WTC11 (cell line): ENCODE data around the gene SRC.

Experiments
- ATF1 ChIP-seq: sonication (generic); formaldehyde crosslinking; IDR thresholded peaks from 2 replicates; pipeline ENCODE4 v1.8.1; 2023; ENCODE audit warnings: mild to moderate bottlenecking, moderate library complexity, missing genetic modification reagents
- GABPB1 ChIP-seq: sonication (generic); formaldehyde crosslinking; IDR thresholded peaks from 2 replicates; pipeline ENCODE4 v1.8.1; 2023; ENCODE audit warnings: mild to moderate bottlenecking, missing genetic modification reagents
- JUN ChIP-seq: sonication (generic); formaldehyde crosslinking; IDR thresholded peaks from 2 replicates; pipeline ENCODE4 v1.8.0; 2023; ENCODE audit warnings: mild to moderate bottlenecking, missing genetic modification reagents
- NR1H2 ChIP-seq: sonication (generic); formaldehyde crosslinking; IDR thresholded peaks from 2 replicates; pipeline ENCODE4 v1.9.0; 2021; ENCODE audit warnings: mild to moderate bottlenecking, moderate library complexity, missing genetic modification reagents
- TCF7 ChIP-seq: sonication (generic); formaldehyde crosslinking; IDR thresholded peaks from 2 replicates; pipeline ENCODE4 v1.8.0; 2022; ENCODE audit warnings: mild to moderate bottlenecking, low read depth, missing genetic modification reagents, moderate library complexity
- USF1 ChIP-seq: sonication (generic); formaldehyde crosslinking; IDR thresholded peaks from 2 replicates; pipeline ENCODE4 v1.8.0; 2022; ENCODE audit warnings: mild to moderate bottlenecking, missing genetic modification reagents
- TF ChIP-seq, protein P1 (sequence below): fragments of 200-600 bp; IDR thresholded peaks from 2 replicates; pipeline ENCODE4 v1.8.0; 2022; ENCODE audit warnings: antibody characterized with exemption

DNA sequence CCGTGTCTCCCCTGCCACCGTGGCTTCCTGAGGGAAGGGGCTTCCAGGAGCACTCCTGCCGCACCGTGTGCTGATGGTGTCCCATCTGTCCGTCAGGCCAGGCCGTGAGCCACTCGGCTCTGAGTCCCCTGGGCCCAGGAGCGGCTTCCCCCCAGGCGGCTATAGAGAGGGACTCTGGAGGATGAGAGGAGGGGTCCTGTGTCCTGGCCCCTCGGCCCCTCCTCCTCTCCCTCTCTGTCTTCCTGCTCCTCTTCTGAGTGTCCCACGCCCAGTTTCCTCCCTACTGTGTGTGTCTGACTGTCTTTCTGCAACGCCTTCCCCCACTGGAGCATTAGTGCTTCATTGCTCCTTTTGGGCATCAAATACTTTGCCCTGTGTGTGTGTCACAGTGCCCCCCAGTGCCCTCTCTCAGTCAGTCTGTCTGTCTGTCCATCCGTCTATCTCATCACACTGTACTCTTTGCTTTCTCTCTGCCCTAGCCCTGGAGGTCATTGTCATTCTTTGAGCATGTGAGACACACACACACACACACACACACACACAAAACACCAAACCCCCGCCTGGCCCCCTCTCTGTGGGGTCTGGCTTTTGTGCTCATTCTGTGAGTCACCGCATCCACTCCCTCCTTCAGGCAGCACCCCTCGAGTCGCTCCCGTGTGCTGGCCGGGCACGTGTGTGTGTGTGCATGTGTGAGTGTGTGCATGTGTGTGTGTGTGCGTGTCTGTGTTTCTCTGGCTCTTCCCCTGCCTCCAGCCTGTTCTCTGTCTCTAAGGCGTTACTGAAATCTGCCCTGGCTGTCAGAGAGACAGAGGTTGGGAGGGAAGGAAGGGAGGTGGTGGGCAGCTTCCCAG, 71.9 kb downstream of the SRC start:
- TF ChIP-seq NR1H2 (CRISPR knock-in tag) (no peak), GABPB1 (CRISPR knock-in tag) (no peak), USF1 (CRISPR knock-in tag) (no peak), ATF1 (CRISPR knock-in tag) (no peak), TCF7 (no peak), JUN (CRISPR knock-in tag) (no peak)
- TF ChIP-seq, protein P1, sequence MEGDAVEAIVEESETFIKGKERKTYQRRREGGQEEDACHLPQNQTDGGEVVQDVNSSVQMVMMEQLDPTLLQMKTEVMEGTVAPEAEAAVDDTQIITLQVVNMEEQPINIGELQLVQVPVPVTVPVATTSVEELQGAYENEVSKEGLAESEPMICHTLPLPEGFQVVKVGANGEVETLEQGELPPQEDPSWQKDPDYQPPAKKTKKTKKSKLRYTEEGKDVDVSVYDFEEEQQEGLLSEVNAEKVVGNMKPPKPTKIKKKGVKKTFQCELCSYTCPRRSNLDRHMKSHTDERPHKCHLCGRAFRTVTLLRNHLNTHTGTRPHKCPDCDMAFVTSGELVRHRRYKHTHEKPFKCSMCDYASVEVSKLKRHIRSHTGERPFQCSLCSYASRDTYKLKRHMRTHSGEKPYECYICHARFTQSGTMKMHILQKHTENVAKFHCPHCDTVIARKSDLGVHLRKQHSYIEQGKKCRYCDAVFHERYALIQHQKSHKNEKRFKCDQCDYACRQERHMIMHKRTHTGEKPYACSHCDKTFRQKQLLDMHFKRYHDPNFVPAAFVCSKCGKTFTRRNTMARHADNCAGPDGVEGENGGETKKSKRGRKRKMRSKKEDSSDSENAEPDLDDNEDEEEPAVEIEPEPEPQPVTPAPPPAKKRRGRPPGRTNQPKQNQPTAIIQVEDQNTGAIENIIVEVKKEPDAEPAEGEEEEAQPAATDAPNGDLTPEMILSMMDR: no peak
